22Rv1 (cell line): ENCODE data around the gene CCSER1.
"Not testable (repeated sequence)": the region's sequence is repeated elsewhere in the genome, so short reads cannot be mapped to it uniquely, and the experiment has no call there.

ENCODE experiments used
- CTCF ChIP-seq: fragments of 450-650 bp; IDR thresholded peaks from 2 replicates; pipeline ENCODE4 v1.5.1; 2017; ENCODE audit warnings: mild to moderate bottlenecking
- ZFX ChIP-seq: fragments of 450-650 bp; IDR thresholded peaks from 2 replicates; pipeline ENCODE4 v1.6.1; 2017; ENCODE audit warnings: antibody characterized with exemption, borderline replicate concordance

- not testable (repeated sequence) for TF ChIP-seq CTCF, ZFX
Observed at GRCh38 chr4:90903413-90903812, 776.2 kb downstream of the CCSER1 start.
